Ectodermal cell (in vitro differentiated cells): Measurements from ENCODE around the gene GRIN2C.

ENCODE experiments used
- H3K27ac ChIP-seq: 2 replicates; pipeline ENCODE4 v1.7.0; 2013; ENCODE audit warnings: mild to moderate bottlenecking, low read depth, low read length; ENCODE audit not compliant: insufficient read depth, poor library complexity, severe bottlenecking
- H3K27me3 ChIP-seq: 2 replicates; pipeline ENCODE4 v1.7.0; 2013; ENCODE audit warnings: mild to moderate bottlenecking, low read length; ENCODE audit not compliant: insufficient read depth, control insufficient read depth, poor library complexity, severe bottlenecking
- H3K36me3 ChIP-seq: one replicate; pipeline ENCODE4 v1.7.0; 2013; ENCODE audit warnings: low read length; ENCODE audit not compliant: control insufficient read depth, insufficient read depth
- H3K4me1 ChIP-seq: one replicate; pipeline ENCODE4 v1.7.0; 2013; ENCODE audit warnings: low read length; ENCODE audit not compliant: control insufficient read depth, insufficient read depth
- H3K4me3 ChIP-seq: 2 replicates; pipeline ENCODE4 v1.7.0; 2013; ENCODE audit warnings: low read depth, low read length, control low read depth; ENCODE audit not compliant: insufficient read depth
- H3K9me3 ChIP-seq: 2 replicates; pipeline ENCODE4 v1.7.0; 2013; ENCODE audit warnings: mild to moderate bottlenecking, low read length, moderate library complexity; ENCODE audit not compliant: control insufficient read depth
- WGBS, 2 experiments: methylation state at CpG; one replicate each; pipeline ENCODE4 v1.1.7; 2013; ENCODE audit warnings: missing lambda C conversion rate in 2 of 2; 5-methylcytosine and 5-hydroxymethylcytosine counted together

The GRIN2C gene

GRCh38 chr17:74833501-74834377 lies 25.9 kb downstream of the GRIN2C start:
- WGBS, 2 experiments = 70 to 74% methylated on average over 16 of the region's 16 CpGs
- H3K36me3 ChIP-seq = no peaks in the 10 kb centered on the region
- H3K27me3 ChIP-seq = no peaks in the 10 kb centered on the region
- H3K9me3 ChIP-seq = no peaks in the 10 kb centered on the region
- no peak overlapping the region for H3K4me3 ChIP-seq
- peaks cover 8% of the 10 kb centered on the region for H3K4me1 ChIP-seq
- H3K27ac ChIP-seq = no peak overlapping the region

DNA sequence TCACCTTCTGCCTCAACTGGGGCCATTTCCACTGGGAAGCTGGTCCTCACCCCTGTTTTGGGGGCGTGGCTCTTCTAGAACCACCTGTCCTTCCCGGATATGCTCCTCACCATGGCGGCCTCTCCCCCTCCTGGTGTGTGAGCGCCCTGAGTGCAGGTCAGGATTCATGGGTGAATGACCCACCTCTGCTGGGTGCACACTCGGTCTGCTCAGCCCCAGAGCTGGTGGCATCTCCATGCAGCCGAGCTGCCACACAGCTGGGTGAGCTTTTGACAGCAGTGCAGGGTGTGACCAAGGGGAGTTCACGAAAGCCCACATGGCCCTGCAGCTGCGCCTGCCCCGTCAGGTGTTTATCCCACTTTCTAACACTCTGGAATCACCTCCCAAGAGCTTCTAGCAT lies 27.3 kb downstream of the GRIN2C start:
- peaks cover 8% of the 10 kb centered on the region for H3K4me1 ChIP-seq
- H3K9me3 ChIP-seq = no peaks in the 10 kb centered on the region
- 91 to 93% methylated on average over 9 of the region's 9 CpGs for WGBS, 2 experiments
- no peak overlapping the region for H3K4me3 ChIP-seq
- H3K27me3 ChIP-seq = no peaks in the 10 kb centered on the region
- H3K27ac ChIP-seq = no peak overlapping the region
- H3K36me3 ChIP-seq = no peaks in the 10 kb centered on the region

DNA sequence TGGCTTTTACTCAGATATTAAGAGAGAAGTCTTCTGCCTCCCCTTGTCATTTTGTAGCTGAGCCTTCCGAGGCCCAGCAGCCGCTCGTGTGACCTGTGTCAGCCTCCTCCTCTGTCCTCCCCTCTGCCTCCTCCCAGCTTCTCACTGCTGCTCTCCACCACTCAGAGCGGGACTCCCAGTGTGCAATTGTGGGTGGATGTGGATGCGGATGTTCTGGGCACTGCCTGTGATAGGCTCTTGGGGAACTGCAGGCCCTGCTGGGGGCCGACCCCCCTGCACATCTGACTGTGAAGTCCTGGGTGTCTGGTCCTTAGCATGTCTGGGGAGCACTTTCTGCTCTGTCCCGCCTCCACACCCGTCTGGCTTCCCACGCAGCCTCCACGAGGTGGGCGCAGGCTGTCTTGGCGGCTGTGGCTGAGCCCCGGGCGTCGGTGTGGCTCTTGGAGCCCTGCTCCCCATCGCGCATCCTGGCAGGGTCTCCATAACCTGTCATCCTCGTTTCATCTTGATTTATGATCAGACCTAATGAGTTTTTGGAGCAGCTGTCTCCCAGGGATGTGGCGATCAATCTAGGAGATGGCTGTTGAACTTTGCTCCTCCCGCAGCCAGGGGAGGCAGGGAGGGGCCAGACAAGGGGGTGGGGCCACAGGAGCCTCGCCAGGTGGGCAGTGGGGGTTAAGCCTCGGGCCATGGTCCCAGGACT lies 28.1 kb downstream of the GRIN2C start:
- H3K4me3 ChIP-seq = no peak overlapping the region
- no peaks in the 10 kb centered on the region for H3K27me3 ChIP-seq
- no peak overlapping the region for H3K27ac ChIP-seq
- no peaks in the 10 kb centered on the region for H3K9me3 ChIP-seq
- no peaks in the 10 kb centered on the region for H3K36me3 ChIP-seq
- WGBS, 2 experiments = 91 to 92% methylated on average over 22 of the region's 22 CpGs
- peaks cover 8% of the 10 kb centered on the region for H3K4me1 ChIP-seq

GRCh38 chr17:74830861-74831260 lies 28.8 kb downstream of the GRIN2C start:
- Histone ChIP-seq H3K36me3 (no peaks in the 10 kb centered on the region), H3K27me3 (no peaks in the 10 kb centered on the region), H3K4me3 (no peak overlapping the region), H3K4me1 (peaks cover 8% of the 10 kb centered on the region), H3K27ac (no peak overlapping the region), H3K9me3 (no peaks in the 10 kb centered on the region)
- 93 to 94% methylated on average over 19 of the region's 19 CpGs for WGBS, 2 experiments

DNA sequence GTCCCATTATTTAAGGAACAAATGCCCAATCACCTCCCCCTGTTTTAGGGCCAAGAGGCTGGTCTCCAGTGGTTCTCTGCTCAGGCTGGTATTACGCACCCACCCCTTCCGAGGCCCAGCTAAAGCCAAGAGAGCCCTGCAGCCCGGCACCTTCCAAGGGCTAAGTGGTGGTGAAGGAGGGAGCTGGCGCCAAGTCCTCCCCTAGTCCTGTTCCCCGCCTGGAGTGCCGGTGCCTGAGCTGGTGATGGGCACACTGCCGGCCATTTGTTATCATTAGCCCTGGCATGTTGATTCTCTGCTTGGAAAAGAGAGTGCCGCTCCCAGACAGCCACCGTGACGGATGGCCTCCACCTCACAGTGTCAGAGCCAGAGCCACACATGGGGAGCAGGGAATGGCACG lies 31.9 kb downstream of the GRIN2C start:
- H3K4me3 ChIP-seq = no peak overlapping the region
- no peaks in the 10 kb centered on the region for H3K4me1 ChIP-seq
- no peaks in the 10 kb centered on the region for H3K9me3 ChIP-seq
- no peak overlapping the region for H3K27ac ChIP-seq
- 96 to 97% methylated on average over 11 of the region's 11 CpGs for WGBS, 2 experiments
- no peaks in the 10 kb centered on the region for H3K36me3 ChIP-seq
- H3K27me3 ChIP-seq = no peaks in the 10 kb centered on the region

DNA sequence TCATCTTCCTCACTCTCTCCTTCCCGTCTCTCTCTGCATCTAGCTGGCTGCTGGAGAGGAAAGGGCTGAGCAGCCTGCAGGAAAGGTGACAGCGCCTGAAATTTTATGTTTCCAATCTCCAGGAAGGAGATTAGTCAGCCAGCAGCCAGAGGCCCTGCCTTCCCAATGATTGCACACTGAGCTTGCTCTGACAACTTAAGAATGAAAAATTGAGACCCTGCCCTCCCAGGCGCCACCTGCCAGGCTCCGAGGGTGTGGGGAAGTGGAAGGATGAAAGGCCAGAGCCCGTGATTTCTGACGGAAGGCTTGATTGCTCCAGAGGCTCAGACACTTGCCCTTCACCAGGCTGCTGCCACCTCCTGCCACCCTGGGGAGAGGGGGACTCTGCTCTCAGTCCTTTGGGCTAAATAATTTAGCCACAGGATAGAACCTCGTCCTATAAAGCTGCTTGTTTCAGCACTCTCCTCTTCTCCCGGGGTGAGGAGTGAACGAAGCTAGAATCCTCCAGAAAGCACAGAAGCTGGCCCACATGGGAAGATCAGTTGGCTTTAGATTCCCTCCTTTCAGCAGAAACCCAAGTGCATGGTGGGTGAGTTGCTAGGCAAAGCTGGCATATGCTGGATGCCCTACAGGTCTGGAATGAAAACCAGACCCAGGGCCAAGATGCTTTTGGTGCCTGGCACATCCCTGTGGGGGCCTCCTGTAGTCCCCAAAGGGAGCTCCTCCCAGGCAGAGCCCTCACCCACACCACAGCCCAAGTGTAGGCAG lies 33.5 kb downstream of the GRIN2C start:
- Histone ChIP-seq H3K27me3 (no peaks in the 10 kb centered on the region), H3K4me1 (peaks cover 7% of the 10 kb centered on the region), H3K27ac (no peak overlapping the region), H3K36me3 (no peaks in the 10 kb centered on the region), H3K4me3 (no peak overlapping the region), H3K9me3 (no peaks in the 10 kb centered on the region)
- WGBS, 2 experiments = 91 to 92% methylated on average over 9 of the region's 9 CpGs

GRCh38 chr17:74824961-74825627 lies 34.6 kb downstream of the GRIN2C start:
- Histone ChIP-seq H3K27ac (no peak overlapping the region), H3K4me1 (peaks cover 7% of the 10 kb centered on the region), H3K36me3 (no peaks in the 10 kb centered on the region), H3K9me3 (no peaks in the 10 kb centered on the region), H3K27me3 (no peaks in the 10 kb centered on the region), H3K4me3 (no peak overlapping the region)
- WGBS, 2 experiments = 94 to 96% methylated on average over 11 of the region's 11 CpGs

- no peaks in the 10 kb centered on the region for H3K36me3 ChIP-seq
- no peak overlapping the region for H3K4me3 ChIP-seq
- H3K27ac ChIP-seq = no peak overlapping the region
- WGBS, 2 experiments = 89 to 94% methylated on average over 12 of the region's 12 CpGs
- peaks cover 7% of the 10 kb centered on the region for H3K4me1 ChIP-seq
- H3K9me3 ChIP-seq = no peaks in the 10 kb centered on the region
- H3K27me3 ChIP-seq = no peaks in the 10 kb centered on the region
Measured at GRCh38 chr17:74822939-74823367, 36.7 kb downstream of the GRIN2C start.

GRCh38 chr17:74822335-74822938 lies 37.2 kb downstream of the GRIN2C start:
- Histone ChIP-seq H3K36me3 (no peaks in the 10 kb centered on the region), H3K27ac (no peak overlapping the region), H3K9me3 (no peaks in the 10 kb centered on the region), H3K4me3 (no peak overlapping the region), H3K4me1 (peaks cover 7% of the 10 kb centered on the region), H3K27me3 (no peaks in the 10 kb centered on the region)
- WGBS, 2 experiments = 91% methylated on average over 15 of the region's 15 CpGs
